ENCODE data around the gene TAPT1.

TAPT1 gene

DNA sequence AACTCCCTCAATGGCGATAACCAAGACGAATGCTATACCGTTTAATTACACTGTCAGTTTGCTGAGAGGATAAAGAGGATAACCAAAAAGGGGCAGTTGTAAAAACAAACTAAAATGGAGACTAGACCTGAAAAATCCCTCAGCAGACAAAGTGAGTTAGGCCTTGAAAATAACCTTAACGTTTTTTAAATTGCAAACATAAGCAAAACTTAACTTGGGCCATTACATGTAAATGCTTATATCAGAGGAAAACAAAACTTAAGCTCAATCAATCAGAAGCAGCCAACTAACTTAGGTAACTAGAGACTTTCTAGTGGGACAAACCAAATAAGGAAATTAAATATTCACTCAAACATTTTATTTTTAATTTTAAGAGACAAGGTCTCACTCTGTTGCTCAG is 17.0 kb upstream of the TAPT1 start:
- DNase-seq: no peak

GRCh38 chr4:16240300-16240699 is 14.0 kb upstream of the TAPT1 start:
- DNase-seq: no peak

DNA sequence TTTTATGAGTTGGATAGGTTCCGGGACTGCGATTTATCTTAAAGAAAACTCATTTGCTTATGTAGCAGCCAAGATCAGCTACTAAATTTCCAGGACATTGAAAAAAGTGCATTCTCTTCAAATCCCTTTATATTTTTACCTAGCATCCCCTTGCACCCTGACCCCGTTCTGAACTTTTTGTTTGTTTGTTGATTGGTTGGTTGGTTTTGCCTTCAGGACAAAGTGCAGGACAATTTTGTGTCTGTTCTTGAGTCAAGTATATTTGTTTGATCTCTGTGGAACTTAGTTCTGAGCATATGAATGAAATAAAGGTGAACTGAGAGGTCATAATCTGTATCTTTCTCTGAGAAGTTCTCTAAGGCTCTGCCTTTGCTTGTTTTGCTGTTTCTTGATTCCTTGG is 12.8 kb upstream of the TAPT1 start:
- DNase-seq: no peak

DNA sequence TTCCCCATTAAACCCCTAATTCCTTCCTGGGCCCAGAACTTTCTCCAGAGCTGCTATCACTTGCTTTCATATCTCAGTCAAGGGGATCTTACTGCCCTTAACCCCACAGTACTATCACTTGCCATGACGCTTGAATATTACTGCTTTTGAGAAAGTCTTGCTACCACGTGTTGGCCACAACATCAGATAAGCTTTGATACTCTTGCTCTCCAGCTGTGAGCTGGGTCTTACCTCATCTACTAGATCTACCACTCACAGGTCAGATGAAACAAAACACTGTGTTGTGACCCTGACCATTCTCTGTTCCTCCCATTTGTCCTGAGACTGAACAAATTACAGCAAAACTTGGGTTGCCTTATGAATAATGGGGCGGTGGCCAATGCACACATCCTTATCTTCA is 12.1 kb upstream of the TAPT1 start:
- DNase-seq: peak; percentile 42

DNA sequence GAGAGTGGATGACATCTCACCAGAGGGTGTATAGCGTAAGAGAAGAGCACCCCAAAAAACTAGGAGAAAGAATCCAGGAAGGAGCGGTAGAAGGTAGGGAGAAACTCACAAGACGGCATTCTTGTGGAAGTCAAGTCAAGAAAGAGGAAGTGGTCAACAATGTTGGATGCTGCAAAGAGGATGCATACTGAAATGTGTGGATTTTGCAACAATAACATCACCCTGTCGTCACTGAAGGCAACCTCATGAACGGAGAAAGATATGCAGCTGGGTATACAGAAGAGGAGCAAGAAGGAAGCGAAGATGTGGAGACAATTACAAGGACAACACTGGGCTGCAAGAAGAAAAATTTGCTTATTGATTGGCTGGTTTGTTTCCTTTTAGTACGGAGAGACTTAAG is 11.4 kb upstream of the TAPT1 start:
- no peak for DNase-seq

DNA sequence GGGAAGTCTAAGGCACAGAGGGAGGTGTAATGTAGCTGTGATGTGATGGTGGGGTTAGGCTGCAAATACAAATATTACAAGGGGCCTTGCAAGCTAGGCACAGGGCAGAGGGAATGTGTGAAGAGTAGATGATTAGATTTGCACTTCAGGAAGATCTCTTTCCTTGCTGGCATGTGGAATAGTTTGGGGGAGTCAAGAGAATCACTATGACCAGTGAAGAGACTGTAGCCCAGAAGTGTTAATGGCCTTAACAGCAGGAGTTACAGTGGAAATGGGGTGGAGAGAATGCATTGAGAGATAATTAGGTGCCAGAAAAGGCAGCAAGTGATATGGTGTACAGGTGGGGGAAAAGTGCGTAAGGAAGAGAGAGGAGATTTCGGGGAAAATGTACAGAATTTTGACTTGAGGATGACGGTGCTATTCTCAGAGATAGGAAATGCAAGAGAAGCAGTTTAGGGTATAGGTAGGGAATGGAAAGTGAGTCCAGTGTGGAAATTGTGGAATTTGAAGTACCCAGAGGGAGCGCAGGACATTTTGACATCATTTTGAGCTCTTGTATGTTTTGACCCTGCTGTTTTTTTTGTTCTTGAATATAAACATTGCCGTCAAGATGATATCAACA is 10.2 kb upstream of the TAPT1 start:
- DNase-seq: no peak

GRCh38 chr4:16235209-16235608 is 8.9 kb upstream of the TAPT1 start:
- no peak for DNase-seq

- no peak for DNase-seq
Observed at GRCh38 chr4:16233569-16234177, 7.4 kb upstream of the TAPT1 start.

DNA sequence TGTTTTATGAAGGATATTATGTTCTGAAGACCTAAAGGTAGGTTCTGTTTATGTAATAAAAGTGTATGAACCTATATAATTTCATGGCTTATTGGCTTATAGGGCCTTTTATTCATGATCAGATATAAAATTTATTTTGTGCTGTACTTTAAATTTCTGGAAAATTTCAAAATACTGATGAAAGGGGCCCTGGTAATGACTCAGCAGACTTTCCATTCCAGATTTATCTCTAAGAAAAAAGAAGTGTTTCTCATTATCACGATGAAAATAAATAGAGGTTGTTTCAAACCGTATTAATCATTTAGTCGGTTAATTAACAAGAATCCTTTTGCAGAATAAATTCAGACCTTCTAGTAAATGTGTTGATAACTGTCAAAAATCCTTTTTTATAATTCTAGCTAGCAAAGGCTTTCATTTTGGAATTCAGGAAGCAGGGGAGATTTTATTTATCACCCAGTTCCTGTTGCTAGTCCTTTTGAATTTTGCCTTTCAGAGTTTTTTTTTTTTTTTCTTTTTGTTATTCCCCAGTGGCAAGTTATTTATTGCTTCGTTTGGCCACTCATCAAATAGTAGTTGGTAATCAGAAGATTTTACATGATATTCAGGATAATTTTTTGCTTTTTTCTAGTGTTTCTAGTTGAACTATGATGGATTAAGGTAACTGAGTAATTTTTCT is 5.4 kb upstream of the TAPT1 start:
- no peak for DNase-seq

- no peak for DNase-seq
Observed at GRCh38 chr4:16230308-16230707, 4.0 kb upstream of the TAPT1 start.

DNA sequence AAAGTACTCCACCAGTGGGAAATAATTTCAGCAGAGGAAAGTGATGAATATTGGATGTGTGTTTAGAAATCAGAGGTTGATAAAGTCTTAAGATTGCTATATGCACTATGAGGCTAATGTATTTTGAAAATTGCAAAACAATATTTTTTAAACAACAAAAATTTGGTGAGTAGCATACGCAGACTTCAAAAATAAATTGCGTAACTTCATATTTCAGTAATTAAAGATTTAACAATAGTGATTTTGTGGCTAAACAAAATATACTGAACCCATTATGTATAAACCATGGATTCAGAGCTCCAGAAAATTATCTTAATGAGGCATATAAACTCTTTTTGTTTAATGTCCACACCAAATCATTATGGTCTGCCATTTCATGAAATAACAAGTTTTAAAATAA is 3.3 kb upstream of the TAPT1 start:
- DNase-seq: no peak

DNA sequence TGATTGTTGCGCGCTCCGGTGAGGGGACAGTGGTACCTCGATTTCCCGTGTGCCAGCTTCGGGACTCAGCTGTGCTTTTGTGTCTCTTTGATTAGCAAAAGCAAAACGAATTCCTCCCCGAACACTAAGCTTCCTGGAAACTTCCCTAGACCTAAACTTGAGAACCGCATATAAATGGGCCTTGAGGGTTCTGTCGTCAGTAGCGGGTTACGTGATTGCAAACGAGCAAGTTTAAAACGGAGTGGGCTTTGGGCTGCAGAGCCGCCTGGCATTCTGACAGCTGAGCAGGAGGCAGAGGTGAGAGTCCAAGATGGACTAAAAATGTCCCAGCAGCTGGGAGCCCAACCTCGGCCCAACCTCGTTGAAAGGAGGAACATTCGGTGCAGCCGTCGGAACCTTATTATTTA is 1.2 kb upstream of the TAPT1 start:
- DNase-seq: peak; percentile 13

DNA sequence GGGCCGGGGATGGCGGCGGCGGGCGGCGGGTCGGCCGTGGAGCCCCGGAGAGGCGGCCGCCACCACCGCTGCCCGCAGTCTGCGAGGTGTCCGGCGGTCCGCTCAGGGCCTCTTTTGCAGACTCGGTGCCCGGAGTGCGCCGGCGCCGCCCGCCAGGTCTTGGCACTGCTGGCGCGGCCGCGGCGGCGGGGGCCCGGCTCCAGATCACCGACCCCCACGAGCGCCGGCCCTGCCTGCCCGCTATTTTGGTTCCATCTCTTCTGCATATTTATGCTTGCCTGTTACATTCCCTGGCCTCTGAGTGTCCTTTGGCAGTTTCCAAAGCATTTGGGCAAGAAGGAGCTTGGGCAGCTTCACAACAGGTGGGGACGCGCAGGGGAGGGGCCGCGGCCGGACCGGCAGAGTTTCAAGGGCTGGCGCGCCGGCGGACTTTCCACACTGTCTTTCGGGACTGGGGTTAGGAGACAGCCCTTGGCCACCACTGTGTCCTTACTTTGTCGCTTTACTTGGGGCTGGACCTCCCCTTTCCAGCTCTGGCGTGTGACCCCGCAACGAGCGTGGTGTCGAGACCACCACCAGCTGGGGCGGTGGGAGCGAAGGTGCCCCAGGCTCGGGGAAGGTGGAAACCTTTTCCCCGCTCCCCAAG is 668 bp upstream of the TAPT1 start:
- peak; percentile 38 for DNase-seq

GRCh38 chr4:16225167-16225862 is 956 bp downstream of the TAPT1 start:
- peak; percentile 27 for DNase-seq

DNA sequence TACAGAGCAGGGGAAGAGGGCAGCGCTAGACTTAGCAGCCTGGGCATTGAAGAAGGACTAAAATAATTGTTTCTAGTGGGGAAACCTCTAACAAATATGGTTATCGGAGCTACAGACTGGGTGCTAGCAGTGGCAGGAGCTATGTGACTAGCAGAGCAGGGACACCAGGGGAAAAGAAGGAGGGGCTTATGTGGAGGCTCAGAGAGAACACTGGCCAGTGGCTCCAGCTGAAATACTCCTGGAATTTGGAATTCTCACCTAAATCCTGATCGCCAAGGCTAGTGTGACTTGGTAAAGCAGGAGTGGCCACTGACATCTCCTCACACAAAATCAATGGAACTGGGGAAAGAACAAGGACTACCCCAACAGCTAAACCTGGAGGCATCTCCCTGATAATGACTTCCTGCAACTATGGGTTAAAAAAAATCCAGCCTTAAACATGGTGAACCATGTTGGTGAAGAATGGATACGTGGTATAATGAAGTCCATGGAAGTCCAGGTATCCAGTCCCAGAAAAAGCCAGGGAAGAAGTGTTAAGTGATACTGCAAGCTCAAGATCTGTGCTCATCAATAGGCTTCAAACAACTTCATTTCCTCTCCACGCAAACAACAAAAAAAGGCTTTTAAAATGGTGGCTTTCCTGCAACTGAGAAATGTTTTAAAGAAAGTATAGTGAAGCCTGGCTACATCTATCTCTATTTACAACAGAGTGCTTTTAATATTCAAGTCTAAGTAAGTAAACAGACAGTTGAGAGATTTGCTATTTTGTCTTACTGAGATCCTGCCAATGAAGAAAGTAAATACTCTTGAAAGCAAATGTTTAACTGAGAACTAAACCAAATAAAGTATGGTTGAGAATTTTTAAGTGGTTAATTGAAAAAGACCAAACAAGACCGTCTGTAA is 1.8 kb downstream of the TAPT1 start:
- DNase-seq: no peak

GRCh38 chr4:16222957-16223527 is 3.2 kb downstream of the TAPT1 start:
- no peak for DNase-seq

GRCh38 chr4:16218950-16219349 is 7.3 kb downstream of the TAPT1 start:
- no peak for DNase-seq

GRCh38 chr4:16217300-16218051 is 8.8 kb downstream of the TAPT1 start:
- DNase-seq: peak; percentile 36

DNA sequence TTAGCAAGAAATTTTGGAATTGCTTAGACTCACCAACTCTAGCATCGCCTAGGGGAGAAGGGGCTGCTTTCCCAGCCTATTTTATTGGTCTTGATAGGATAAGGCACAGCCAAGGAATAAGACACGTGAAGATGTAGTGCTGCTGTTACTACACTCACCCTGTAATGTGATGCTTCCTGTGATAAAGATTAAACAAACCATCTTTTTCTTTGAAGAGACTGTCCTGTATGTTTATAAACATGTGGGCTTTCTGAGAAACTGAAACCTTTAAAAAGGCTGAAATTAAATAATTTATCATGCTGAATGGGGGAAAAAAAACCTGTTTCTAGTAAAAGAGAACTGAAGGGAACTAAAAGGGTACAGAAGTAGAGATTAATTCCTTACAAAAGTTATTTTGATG is 13.2 kb downstream of the TAPT1 start:
- DNase-seq: no peak

DNA sequence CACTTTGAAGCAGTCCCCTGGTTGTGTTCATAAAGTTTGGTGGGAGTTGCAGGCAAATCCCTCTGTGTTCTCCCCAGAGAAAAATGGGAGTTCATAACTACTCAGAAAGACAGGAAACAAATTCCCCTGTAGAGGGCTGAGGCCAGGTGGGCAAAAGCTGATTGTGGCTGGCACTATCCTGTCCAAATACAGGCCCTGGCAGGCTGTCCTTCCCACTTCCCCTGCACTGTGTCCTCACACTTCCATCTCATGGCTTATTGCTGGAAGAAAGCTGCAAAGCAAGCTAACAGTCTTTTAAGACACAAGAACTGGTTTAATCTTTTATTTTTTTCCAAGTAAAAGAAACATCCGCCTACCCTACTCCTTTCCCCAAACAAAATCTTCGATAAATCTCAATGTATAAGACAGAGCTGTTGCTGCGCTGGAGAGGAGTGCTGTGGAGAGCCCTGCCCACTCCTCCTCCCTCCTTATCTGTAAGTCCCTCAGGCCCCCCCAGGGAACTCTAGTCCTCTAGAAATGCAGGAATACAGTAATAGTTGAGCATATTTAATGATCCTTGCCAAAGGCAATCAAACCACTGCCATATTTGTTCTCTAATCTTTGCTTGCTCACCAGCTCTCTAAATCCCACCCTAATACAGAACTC is 14.0 kb downstream of the TAPT1 start:
- DNase-seq: no peak

DNA sequence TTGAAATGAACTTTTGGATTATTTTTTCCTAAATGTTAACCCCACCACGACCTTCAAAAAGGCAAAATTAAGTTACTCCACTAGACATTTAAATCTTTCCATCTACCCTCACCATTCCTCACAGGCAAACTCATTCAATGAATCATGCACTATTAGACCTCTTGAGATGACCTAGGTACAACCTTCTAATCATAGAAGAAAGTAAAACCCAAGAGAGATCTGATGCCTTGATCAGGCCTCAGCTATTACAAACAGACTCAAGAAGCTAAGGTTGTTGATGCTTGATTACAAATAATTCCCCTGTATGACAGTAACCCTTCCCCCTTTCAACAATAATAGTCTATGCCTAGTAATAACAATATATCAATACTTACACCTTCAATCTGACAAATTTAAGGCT is 18.9 kb downstream of the TAPT1 start:
- DNase-seq: no peak

Measured in activated CD4-positive, alpha-beta T cell treated with anti-CD3 and anti-CD28 coated beads, Interleukin-10, Interleukin-2, amounts not matched to agents 100 ng/mL and 50 ng/mL, durations not matched to agents 16 hours and 8 hours (primary cell).